B cell (primary cell): ENCODE results near the gene C10orf143.

Source experiments
- EZH2 ChIP-seq: IDR thresholded peaks from 2 replicates; pipeline ENCODE4 v1.6.1; 2012; ENCODE audit warnings: borderline replicate concordance, low read depth, mild to moderate bottlenecking, moderate library complexity, low read length; ENCODE audit not compliant: insufficient read depth, poor library complexity, severe bottlenecking
- TF ChIP-seq, protein P1 (sequence below): fragments of 200-600 bp; IDR thresholded peaks from one replicate; pipeline ENCODE4 v1.8.0; 2022; ENCODE audit warnings: antibody characterized with exemption, mild to moderate bottlenecking

GRCh38 chr10:130112821-130113220 is 2.2 kb upstream of the C10orf143 start:
- TF ChIP-seq, protein P1, sequence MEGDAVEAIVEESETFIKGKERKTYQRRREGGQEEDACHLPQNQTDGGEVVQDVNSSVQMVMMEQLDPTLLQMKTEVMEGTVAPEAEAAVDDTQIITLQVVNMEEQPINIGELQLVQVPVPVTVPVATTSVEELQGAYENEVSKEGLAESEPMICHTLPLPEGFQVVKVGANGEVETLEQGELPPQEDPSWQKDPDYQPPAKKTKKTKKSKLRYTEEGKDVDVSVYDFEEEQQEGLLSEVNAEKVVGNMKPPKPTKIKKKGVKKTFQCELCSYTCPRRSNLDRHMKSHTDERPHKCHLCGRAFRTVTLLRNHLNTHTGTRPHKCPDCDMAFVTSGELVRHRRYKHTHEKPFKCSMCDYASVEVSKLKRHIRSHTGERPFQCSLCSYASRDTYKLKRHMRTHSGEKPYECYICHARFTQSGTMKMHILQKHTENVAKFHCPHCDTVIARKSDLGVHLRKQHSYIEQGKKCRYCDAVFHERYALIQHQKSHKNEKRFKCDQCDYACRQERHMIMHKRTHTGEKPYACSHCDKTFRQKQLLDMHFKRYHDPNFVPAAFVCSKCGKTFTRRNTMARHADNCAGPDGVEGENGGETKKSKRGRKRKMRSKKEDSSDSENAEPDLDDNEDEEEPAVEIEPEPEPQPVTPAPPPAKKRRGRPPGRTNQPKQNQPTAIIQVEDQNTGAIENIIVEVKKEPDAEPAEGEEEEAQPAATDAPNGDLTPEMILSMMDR = no peak
- TF ChIP-seq EZH2 = no peak
